ENCODE results near the gene HPS1. TPM values are rescaled to one million over a fixed set of nuclear protein-coding genes. Genes with fewer than 3 reads are reported as not detected.

Gene HPS1
- total RNA-seq, 3 donors from 2014 or later (not counting 1 experiment from before 2014, with no cell fraction given) = 92.4 to 103 (median 102) TPM

DNA sequence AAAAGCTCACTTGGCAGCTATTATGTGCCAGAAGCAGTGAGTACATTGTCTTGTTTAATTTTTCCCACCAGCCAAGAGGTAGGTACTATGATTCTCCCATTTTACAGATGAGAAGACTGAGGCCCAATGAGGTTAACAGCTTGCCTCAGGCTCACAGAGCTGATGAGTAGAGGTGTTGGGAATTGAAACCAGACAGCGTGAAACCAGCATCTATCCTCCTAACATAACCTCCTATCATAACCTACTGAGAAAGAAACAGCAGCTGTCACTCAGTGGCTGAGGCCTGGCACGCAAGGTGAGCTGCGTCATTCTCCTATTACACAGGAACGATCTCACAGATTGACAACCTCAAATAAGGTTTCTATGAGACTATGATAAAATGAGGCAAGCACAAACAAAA is 37.9 kb downstream of the HPS1 start:
- Mint-ChIP-seq H3K27me3 (ENCODE audit: low read depth in 2 of 2) (no peaks in the 10 kb centered on the region), H3K4me3 (no peak overlapping the region)
- ATAC-seq = peak in 1 of 3 donors; percentile 52

DNA sequence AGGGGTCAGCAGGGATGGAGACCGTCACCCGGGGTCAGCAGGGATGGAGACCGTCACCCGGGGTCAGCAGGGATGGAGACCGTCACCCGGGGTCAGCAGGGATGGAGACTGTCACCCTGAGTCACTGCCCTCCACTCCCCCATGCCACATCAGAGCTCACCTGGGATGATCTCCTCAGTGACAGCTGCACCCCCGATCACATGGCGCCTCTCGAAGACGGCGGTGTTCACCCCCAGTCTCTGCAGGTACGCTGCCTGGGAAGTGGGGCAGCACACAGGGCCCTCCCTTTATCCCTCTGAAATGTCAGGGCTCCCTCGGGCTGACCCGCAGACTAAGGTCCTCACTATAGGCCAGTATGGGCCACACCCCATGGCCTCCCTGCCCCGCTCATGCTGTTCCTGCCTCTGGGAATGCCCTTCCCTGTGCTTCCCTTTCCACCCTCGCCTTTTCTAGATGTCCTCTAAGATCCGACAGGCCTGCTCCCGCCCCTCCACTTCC is 38.9 kb downstream of the HPS1 start:
- Mint-ChIP-seq H3K9me3 (no peaks in the 10 kb centered on the region), H3K27ac (no peak overlapping the region), H3K4me3 (no peak overlapping the region), H3K27me3 (ENCODE audit: low read depth in 2 of 2) (no peaks in the 10 kb centered on the region), H3K4me1 (peaks cover 0 to 10% of the 10 kb centered on the region in 2 donors), H3K36me3 (no peaks in the 10 kb centered on the region)
- 95% methylated on average over 18 of the region's 18 CpGs for WGBS (ENCODE audit: insufficient coverage)
- Histone ChIP-seq H3K27ac (ENCODE audit: low read length) (no peak overlapping the region), H3K4me1 (ENCODE audit: control insufficient read depth, insufficient read depth, low read length) (no peaks in the 10 kb centered on the region), H3K9me3 (ENCODE audit: control insufficient read depth, insufficient read depth, low read length) (no peaks in the 10 kb centered on the region), H3K36me3 (ENCODE audit: control insufficient read depth, insufficient read depth, low read length) (peaks cover 6% of the 10 kb centered on the region), H3K27me3 (ENCODE audit: control insufficient read depth, insufficient read depth, low read length) (no peaks in the 10 kb centered on the region), H3K4me3 (ENCODE audit: low read length) (no peak overlapping the region)
- TF ChIP-seq, protein P1, sequence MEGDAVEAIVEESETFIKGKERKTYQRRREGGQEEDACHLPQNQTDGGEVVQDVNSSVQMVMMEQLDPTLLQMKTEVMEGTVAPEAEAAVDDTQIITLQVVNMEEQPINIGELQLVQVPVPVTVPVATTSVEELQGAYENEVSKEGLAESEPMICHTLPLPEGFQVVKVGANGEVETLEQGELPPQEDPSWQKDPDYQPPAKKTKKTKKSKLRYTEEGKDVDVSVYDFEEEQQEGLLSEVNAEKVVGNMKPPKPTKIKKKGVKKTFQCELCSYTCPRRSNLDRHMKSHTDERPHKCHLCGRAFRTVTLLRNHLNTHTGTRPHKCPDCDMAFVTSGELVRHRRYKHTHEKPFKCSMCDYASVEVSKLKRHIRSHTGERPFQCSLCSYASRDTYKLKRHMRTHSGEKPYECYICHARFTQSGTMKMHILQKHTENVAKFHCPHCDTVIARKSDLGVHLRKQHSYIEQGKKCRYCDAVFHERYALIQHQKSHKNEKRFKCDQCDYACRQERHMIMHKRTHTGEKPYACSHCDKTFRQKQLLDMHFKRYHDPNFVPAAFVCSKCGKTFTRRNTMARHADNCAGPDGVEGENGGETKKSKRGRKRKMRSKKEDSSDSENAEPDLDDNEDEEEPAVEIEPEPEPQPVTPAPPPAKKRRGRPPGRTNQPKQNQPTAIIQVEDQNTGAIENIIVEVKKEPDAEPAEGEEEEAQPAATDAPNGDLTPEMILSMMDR (IDR thresholded peaks at IDR 0.05) = no peak
- intact Hi-C loops (cut with micrococcal nuclease) = no loop called here
- ATAC-seq (no peak), DNase-seq (no peak)

More for the DNA sequence above, 37.9 kb downstream of the HPS1 start:
- H3K9me3 ChIP-seq (ENCODE audit: control insufficient read depth, insufficient read depth, low read length) = no peaks in the 10 kb centered on the region
- H3K4me1 ChIP-seq (ENCODE audit: control insufficient read depth, insufficient read depth, low read length) = no peaks in the 10 kb centered on the region
- Mint-ChIP-seq H3K27ac (peak overlapping the region in 1 of 2 donors; percentile 2), H3K36me3 (no peaks in the 10 kb centered on the region), H3K9me3 (no peaks in the 10 kb centered on the region), H3K4me1 (peaks cover under 1 to 10% of the 10 kb centered on the region in 2 donors)
- WGBS (ENCODE audit: insufficient coverage) = 95% methylated on average over 3 of the region's 4 CpGs
- H3K27me3 ChIP-seq (ENCODE audit: control insufficient read depth, insufficient read depth, low read length) = no peaks in the 10 kb centered on the region
- H3K36me3 ChIP-seq (ENCODE audit: control insufficient read depth, insufficient read depth, low read length) = no peaks in the 10 kb centered on the region
- H3K4me3 ChIP-seq (ENCODE audit: low read length) = no peak overlapping the region
- TF ChIP-seq, protein P1 (IDR thresholded peaks at IDR 0.05) = no peak
- DNase-seq = peak in 1 of 2 donors; percentile 34
- intact Hi-C loops (cut with micrococcal nuclease) = no loop called here
- H3K27ac ChIP-seq (ENCODE audit: low read length) = no peak overlapping the region

- H3K9me3 ChIP-seq (ENCODE audit: control insufficient read depth, insufficient read depth, low read length) = no peaks in the 10 kb centered on the region
- peaks cover 11% of the 10 kb centered on the region for H3K36me3 ChIP-seq (ENCODE audit: control insufficient read depth, insufficient read depth, low read length)
- Mint-ChIP-seq H3K4me1 (peaks cover 0 to 6% of the 10 kb centered on the region in 2 donors), H3K36me3 (no peaks in the 10 kb centered on the region), H3K9me3 (no peaks in the 10 kb centered on the region), H3K27me3 (ENCODE audit: low read depth in 2 of 2) (no peaks in the 10 kb centered on the region), H3K27ac (no peak overlapping the region), H3K4me3 (no peak overlapping the region)
- TF ChIP-seq, protein P1 (IDR thresholded peaks at IDR 0.05) = no peak
- H3K4me1 ChIP-seq (ENCODE audit: control insufficient read depth, insufficient read depth, low read length) = no peaks in the 10 kb centered on the region
- intact Hi-C loops (cut with micrococcal nuclease) = no loop called here
- H3K27me3 ChIP-seq (ENCODE audit: control insufficient read depth, insufficient read depth, low read length) = no peaks in the 10 kb centered on the region
- WGBS (ENCODE audit: insufficient coverage) = 94% methylated on average over 23 of the region's 23 CpGs
- no peak for ATAC-seq
- no peak overlapping the region for H3K27ac ChIP-seq (ENCODE audit: low read length)
- no peak for DNase-seq
- no peak overlapping the region for H3K4me3 ChIP-seq (ENCODE audit: low read length)
These were observed 39.6 kb downstream of the HPS1 start for GRCh38 chr10:98407017-98407743.

Data from natural killer cell (primary cell).